ENCODE results near the gene SCGB1D4.

The SCGB1D4 gene

GRCh38 chr11:62273284-62273683 is 25.6 kb downstream of the SCGB1D4 start:
- no peak for TF ChIP-seq CTCF (IDR thresholded peaks at IDR 0.05; ENCODE audit: low read length, missing control alignments)

GRCh38 chr11:62269654-62270278 is 29.1 kb downstream of the SCGB1D4 start, which contains the start of gene SCGB2A2:
SCGB2A2 (plus strand) TSS chr11:62270158; CDS start chr11:62270217, 59 bp downstream.
- TF ChIP-seq CTCF (IDR thresholded peaks at IDR 0.05; ENCODE audit: low read length, missing control alignments) = peak; percentile 16
- DNase-seq (ENCODE audit: low read depth) = no peak

More at GRCh38 chr11:62273284-62273683, 25.6 kb downstream of the SCGB1D4 start:
- no peak overlapping the region for H3K4me3 ChIP-seq (replicated peaks; ENCODE audit: low read depth, low read length)
- no peak for DNase-seq (ENCODE audit: low read depth)

GRCh38 chr11:62267576-62267975 is 31.3 kb downstream of the SCGB1D4 start:
- DNase-seq (ENCODE audit: low read depth) = no peak
- no peak overlapping the region for H3K4me3 ChIP-seq (replicated peaks; ENCODE audit: low read depth, low read length)
- no peak for TF ChIP-seq CTCF (IDR thresholded peaks at IDR 0.05; ENCODE audit: low read length, missing control alignments)

More at GRCh38 chr11:62269654-62270278, 29.1 kb downstream of the SCGB1D4 start, which contains the start of gene SCGB2A2:
- H3K4me3 ChIP-seq (replicated peaks; ENCODE audit: low read depth, low read length) = no peak within 1 kb of the TSS

- TF ChIP-seq CTCF (IDR thresholded peaks at IDR 0.05; ENCODE audit: low read length, missing control alignments) = no peak
- H3K4me3 ChIP-seq (replicated peaks; ENCODE audit: low read depth, low read length) = no peak overlapping the region
- DNase-seq (ENCODE audit: low read depth) = no peak
Measured at GRCh38 chr11:62267050-62267449, 31.8 kb downstream of the SCGB1D4 start.

- no peak overlapping the region for H3K4me3 ChIP-seq (replicated peaks; ENCODE audit: low read depth, low read length)
- no peak for TF ChIP-seq CTCF (IDR thresholded peaks at IDR 0.05; ENCODE audit: low read length, missing control alignments)
- peak; percentile 21 for DNase-seq (ENCODE audit: low read depth)
Measured at GRCh38 chr11:62266558-62266957, 32.3 kb downstream of the SCGB1D4 start.

GRCh38 chr11:62264004-62264403 is 34.9 kb downstream of the SCGB1D4 start:
- H3K4me3 ChIP-seq (replicated peaks; ENCODE audit: low read depth, low read length) = no peak overlapping the region
- DNase-seq (ENCODE audit: low read depth) = peak; percentile 39
- TF ChIP-seq CTCF (IDR thresholded peaks at IDR 0.05; ENCODE audit: low read length, missing control alignments) = no peak
